Endodermal cell (in vitro differentiated cells): ENCODE results near the gene SYNDIG1. TPM values are rescaled to one million over a fixed set of nuclear protein-coding genes. Genes with fewer than 3 reads are reported as not detected.

ENCODE experiments used
- DNase-seq: peaks from one replicate; pipeline ENCODE4 v3.0.0-alpha.2; 2017
- H3K27ac ChIP-seq: 2 replicates; pipeline ENCODE4 v1.5.1; 2013; ENCODE audit warnings: mild to moderate bottlenecking, low read depth, low read length, moderate library complexity
- H3K27me3 ChIP-seq: 2 replicates; pipeline ENCODE4 v1.6.1; 2013; ENCODE audit warnings: mild to moderate bottlenecking, low read length, moderate library complexity; ENCODE audit not compliant: insufficient read depth, control insufficient read depth, poor library complexity, severe bottlenecking
- H3K36me3 ChIP-seq: 2 replicates; pipeline ENCODE4 v1.7.0; 2013; ENCODE audit warnings: mild to moderate bottlenecking, low read length, moderate library complexity; ENCODE audit not compliant: control insufficient read depth, insufficient read depth
- H3K4me1 ChIP-seq: one replicate; pipeline ENCODE4 v1.7.0; 2013; ENCODE audit warnings: low read length; ENCODE audit not compliant: control insufficient read depth, insufficient read depth
- H3K4me3 ChIP-seq: 2 replicates; pipeline ENCODE4 v1.5.1; 2013; ENCODE audit warnings: mild to moderate bottlenecking, low read length, moderate library complexity
- H3K9ac ChIP-seq: 2 replicates; pipeline ENCODE4 v1.6.1; 2013; ENCODE audit warnings: mild to moderate bottlenecking, low read length, moderate library complexity; ENCODE audit not compliant: poor library complexity, severe bottlenecking; ENCODE audit errors: extremely low read depth
- H3K9me3 ChIP-seq: 2 replicates; pipeline ENCODE4 v1.6.1; 2013; ENCODE audit warnings: mild to moderate bottlenecking, low read length, moderate library complexity; ENCODE audit not compliant: control insufficient read depth
- H3K27ac Mint-ChIP-seq: 2 replicates; pipeline ENCODE4 v1.8.0; 2020; ENCODE audit warnings: mixed read lengths
- H3K27me3 Mint-ChIP-seq: 2 replicates; pipeline ENCODE4 v1.8.0; 2021; ENCODE audit warnings: mild to moderate bottlenecking, mixed read lengths; ENCODE audit not compliant: insufficient read depth
- H3K36me3 Mint-ChIP-seq: 2 replicates; pipeline ENCODE4 v1.8.0; 2020; ENCODE audit warnings: low read depth, mixed read lengths
- H3K4me1 Mint-ChIP-seq: 2 replicates; pipeline ENCODE4 v1.8.0; 2020; ENCODE audit warnings: mixed read lengths
- H3K4me3 Mint-ChIP-seq: 2 replicates; pipeline ENCODE4 v1.8.0; 2020; ENCODE audit warnings: mild to moderate bottlenecking, moderate library complexity, mixed read lengths
- H3K9me3 Mint-ChIP-seq: 2 replicates; pipeline ENCODE4 v1.8.0; 2020; ENCODE audit warnings: mild to moderate bottlenecking, mixed read lengths
- WGBS, 2 experiments: methylation state at CpG; one replicate each; pipeline versions ENCODE4 v1.1.5 to v1.1.7; 2013; ENCODE audit warnings: missing lambda C conversion rate in 2 of 2, mixed read lengths in 1 of 2; ENCODE audit not compliant: insufficient coverage in 1 of 2, insufficient read length in 1 of 2; 5-methylcytosine and 5-hydroxymethylcytosine counted together
- total RNA-seq, 2 donors: library from RNA; stranded (reverse); fragmentation: NEBNext Ultra II Directional in 1 of 2; extraction: Animal tissue kit (Norgen Biotek cat#: 25700) in 1 of 2; gene quantifications; 2 replicates in 1 of 2; 3 replicates in 1 of 2; pipeline ENCODE4 v1.2.1, GENCODE V29; 2021
- TF ChIP-seq, protein P1 (sequence below): fragments of 200-600 bp; sonication (generic); conservative IDR thresholded peaks from 2 replicates; pipeline ENCODE4 v1.5.0; 2021; ENCODE audit warnings: antibody characterized with exemption, mild to moderate bottlenecking

The SYNDIG1 gene
- total RNA-seq, 2 donors from 2014 or later: 5.5 to 6.8 TPM

DNA sequence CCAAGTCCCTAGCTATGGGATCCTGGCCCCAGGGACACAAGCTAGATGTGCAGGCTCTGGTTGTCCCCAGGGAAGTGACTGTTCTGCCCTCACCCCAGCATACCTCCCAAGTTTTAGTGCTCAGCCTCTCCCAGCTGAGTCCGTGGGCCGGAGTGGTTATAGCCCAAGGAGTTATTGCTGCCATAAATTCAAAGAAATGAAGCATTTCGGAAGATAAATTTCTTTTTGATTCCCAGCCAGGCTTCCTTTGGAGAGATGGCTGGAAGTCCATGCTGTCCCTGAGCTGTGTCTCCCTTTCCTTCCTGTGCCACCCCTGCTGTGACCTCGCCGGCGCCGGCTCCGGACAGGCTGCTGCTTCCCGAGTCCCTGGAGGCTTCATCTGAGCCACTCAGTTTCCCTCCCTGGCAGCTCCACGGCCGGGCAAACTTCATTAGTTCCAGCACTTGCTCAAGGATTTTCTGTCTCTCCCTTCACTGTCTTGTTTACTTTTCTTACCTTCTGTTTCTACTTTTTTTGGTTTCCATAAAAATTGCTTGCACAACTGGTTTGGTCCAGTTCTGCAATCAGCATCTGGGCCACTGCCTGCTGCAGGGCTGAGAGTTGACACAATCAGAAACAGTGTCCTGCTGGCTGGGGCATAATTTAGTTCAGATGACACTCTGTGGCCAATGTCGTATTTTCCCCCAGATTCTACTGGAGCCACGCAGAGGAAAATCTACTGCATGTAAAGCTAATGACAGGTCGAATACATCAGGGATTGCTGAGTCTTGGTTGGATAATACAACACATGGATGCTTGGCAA is 225.5 kb downstream of the SYNDIG1 start:
- Mint-ChIP-seq H3K27ac (no peak overlapping the region), H3K4me1 (no peaks in the 10 kb centered on the region), H3K4me3 (no peak overlapping the region), H3K36me3 (no peaks in the 10 kb centered on the region), H3K27me3 (peaks cover 13% of the 10 kb centered on the region), H3K9me3 (no peaks in the 10 kb centered on the region)
- Histone ChIP-seq H3K9me3 (no peaks in the 10 kb centered on the region), H3K27ac (no peak overlapping the region), H3K4me3 (no peak overlapping the region), H3K36me3 (no peaks in the 10 kb centered on the region), H3K27me3 (no peaks in the 10 kb centered on the region), H3K9ac (no peak overlapping the region), H3K4me1 (no peaks in the 10 kb centered on the region)
- DNase-seq: peak; percentile 26
- WGBS, 2 experiments: 84 to 87% methylated on average over 10 to 14 of the region's 14 CpGs
- TF ChIP-seq, protein P1, sequence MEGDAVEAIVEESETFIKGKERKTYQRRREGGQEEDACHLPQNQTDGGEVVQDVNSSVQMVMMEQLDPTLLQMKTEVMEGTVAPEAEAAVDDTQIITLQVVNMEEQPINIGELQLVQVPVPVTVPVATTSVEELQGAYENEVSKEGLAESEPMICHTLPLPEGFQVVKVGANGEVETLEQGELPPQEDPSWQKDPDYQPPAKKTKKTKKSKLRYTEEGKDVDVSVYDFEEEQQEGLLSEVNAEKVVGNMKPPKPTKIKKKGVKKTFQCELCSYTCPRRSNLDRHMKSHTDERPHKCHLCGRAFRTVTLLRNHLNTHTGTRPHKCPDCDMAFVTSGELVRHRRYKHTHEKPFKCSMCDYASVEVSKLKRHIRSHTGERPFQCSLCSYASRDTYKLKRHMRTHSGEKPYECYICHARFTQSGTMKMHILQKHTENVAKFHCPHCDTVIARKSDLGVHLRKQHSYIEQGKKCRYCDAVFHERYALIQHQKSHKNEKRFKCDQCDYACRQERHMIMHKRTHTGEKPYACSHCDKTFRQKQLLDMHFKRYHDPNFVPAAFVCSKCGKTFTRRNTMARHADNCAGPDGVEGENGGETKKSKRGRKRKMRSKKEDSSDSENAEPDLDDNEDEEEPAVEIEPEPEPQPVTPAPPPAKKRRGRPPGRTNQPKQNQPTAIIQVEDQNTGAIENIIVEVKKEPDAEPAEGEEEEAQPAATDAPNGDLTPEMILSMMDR: no peak

- Histone ChIP-seq H3K9ac (no peak overlapping the region), H3K4me1 (no peaks in the 10 kb centered on the region), H3K9me3 (no peaks in the 10 kb centered on the region), H3K4me3 (no peak overlapping the region), H3K36me3 (no peaks in the 10 kb centered on the region), H3K27me3 (no peaks in the 10 kb centered on the region), H3K27ac (no peak overlapping the region)
- no peak overlapping the region for H3K4me3 Mint-ChIP-seq
- TF ChIP-seq, protein P1: no peak
- peaks cover 15% of the 10 kb centered on the region for H3K27me3 Mint-ChIP-seq
- DNase-seq: peak; percentile 9
- no peaks in the 10 kb centered on the region for H3K4me1 Mint-ChIP-seq
- H3K36me3 Mint-ChIP-seq: no peaks in the 10 kb centered on the region
- H3K27ac Mint-ChIP-seq: no peak overlapping the region
- H3K9me3 Mint-ChIP-seq: no peaks in the 10 kb centered on the region
- 89 to 96% methylated on average over 2 of the region's 2 CpGs for WGBS, 2 experiments
Observed at GRCh38 chr20:24695529-24696225, 226.2 kb downstream of the SYNDIG1 start.

DNA sequence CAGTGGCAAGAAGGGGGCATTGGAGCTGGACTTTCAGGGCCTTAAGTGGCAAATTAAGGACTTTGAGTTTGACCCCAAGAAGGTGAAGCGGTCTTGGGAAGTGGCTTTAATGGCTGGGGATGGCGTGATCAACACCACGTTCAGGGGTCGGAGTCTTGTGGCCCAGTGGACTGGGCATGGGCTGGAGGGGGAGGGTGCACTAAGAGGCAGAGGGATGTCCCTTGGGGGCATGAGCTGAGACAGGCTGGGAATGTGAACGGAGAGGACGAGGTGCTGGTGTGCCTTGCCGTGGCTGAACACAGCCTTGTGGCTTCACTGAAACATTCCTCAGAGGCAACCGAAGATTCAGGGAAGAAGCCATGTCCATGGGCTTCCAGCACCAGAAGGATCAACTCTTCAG is 227.0 kb downstream of the SYNDIG1 start:
- Mint-ChIP-seq H3K4me1 (no peaks in the 10 kb centered on the region), H3K27ac (no peak overlapping the region), H3K4me3 (no peak overlapping the region), H3K27me3 (peaks cover 15% of the 10 kb centered on the region), H3K9me3 (no peaks in the 10 kb centered on the region), H3K36me3 (no peaks in the 10 kb centered on the region)
- H3K4me3 ChIP-seq: no peak overlapping the region
- H3K9ac ChIP-seq: no peak overlapping the region
- no peaks in the 10 kb centered on the region for H3K27me3 ChIP-seq
- H3K4me1 ChIP-seq: no peaks in the 10 kb centered on the region
- no peak for DNase-seq
- H3K27ac ChIP-seq: no peak overlapping the region
- 92 to 97% methylated on average over 8 of the region's 8 CpGs for WGBS, 2 experiments
- no peaks in the 10 kb centered on the region for H3K9me3 ChIP-seq
- no peaks in the 10 kb centered on the region for H3K36me3 ChIP-seq
- TF ChIP-seq, protein P1: no peak
